ENCODE measurements around the gene SULT1A2.

Gene SULT1A2

GRCh38 chr16:28562199-28562598 lies 34.7 kb downstream of the SULT1A2 start:
- no peaks in the 10 kb centered on the region for H3K79me2 ChIP-seq (ENCODE audit: insufficient read depth, low read length)
- H3K9me3 ChIP-seq (ENCODE audit: low read length) = peaks cover 2% of the 10 kb centered on the region; the same call in 1 of the 2 replicates
- H3F3A ChIP-seq (ENCODE audit: insufficient read depth, low read length) = no peaks in the 10 kb centered on the region
- H3K4me1 ChIP-seq (ENCODE audit: insufficient read depth, low read length, severe bottlenecking) = no peaks in the 10 kb centered on the region
- H3K4me3 ChIP-seq (ENCODE audit: low read depth, low read length, poor library complexity, severe bottlenecking) = no peak overlapping the region
- no peak overlapping the region for H3K4me2 ChIP-seq (ENCODE audit: low read length)
- no peaks in the 10 kb centered on the region for H3K9me2 ChIP-seq (ENCODE audit: low read depth, low read length)
- TF ChIP-seq CTCF (IDR thresholded peaks at IDR 0.05; ENCODE audit: low read length) = no peak
- TF ChIP-seq EZH2 (IDR thresholded peaks at IDR 0.05; ENCODE audit: borderline replicate concordance, low read length) = no peak
- peaks cover 22% of the 10 kb centered on the region for H3K36me3 ChIP-seq (ENCODE audit: insufficient read depth, low read length)
- no peak overlapping the region for H2AFZ ChIP-seq (ENCODE audit: low read length)
- H3K9ac ChIP-seq (ENCODE audit: low read length) = no peak overlapping the region
- no peaks in the 10 kb centered on the region for H3K27me3 ChIP-seq (ENCODE audit: insufficient read depth, low read length)
- no peaks in the 10 kb centered on the region for H4K20me1 ChIP-seq (ENCODE audit: insufficient read depth, low read length)
- no peak overlapping the region for H3K27ac ChIP-seq (ENCODE audit: low read depth, low read length, poor library complexity, severe bottlenecking)

- no peaks in the 10 kb centered on the region for H3F3A ChIP-seq (ENCODE audit: insufficient read depth, low read length)
- peaks cover 21% of the 10 kb centered on the region for H3K36me3 ChIP-seq (ENCODE audit: insufficient read depth, low read length)
- H3K9me3 ChIP-seq (ENCODE audit: low read length) = no peaks in the 10 kb centered on the region
- no peak overlapping the region for H3K4me2 ChIP-seq (ENCODE audit: low read length)
- H3K4me3 ChIP-seq (ENCODE audit: low read depth, low read length, poor library complexity, severe bottlenecking) = no peak overlapping the region
- H3K79me2 ChIP-seq (ENCODE audit: insufficient read depth, low read length) = no peaks in the 10 kb centered on the region
- H4K20me1 ChIP-seq (ENCODE audit: insufficient read depth, low read length) = no peaks in the 10 kb centered on the region
- TF ChIP-seq CTCF (IDR thresholded peaks at IDR 0.05; ENCODE audit: low read length) = no peak
- no peak for TF ChIP-seq EZH2 (IDR thresholded peaks at IDR 0.05; ENCODE audit: borderline replicate concordance, low read length)
- no peak overlapping the region for H3K27ac ChIP-seq (ENCODE audit: low read depth, low read length, poor library complexity, severe bottlenecking)
- no peaks in the 10 kb centered on the region for H3K27me3 ChIP-seq (ENCODE audit: insufficient read depth, low read length)
- no peaks in the 10 kb centered on the region for H3K9me2 ChIP-seq (ENCODE audit: low read depth, low read length)
- no peaks in the 10 kb centered on the region for H3K4me1 ChIP-seq (ENCODE audit: insufficient read depth, low read length, severe bottlenecking)
- H3K9ac ChIP-seq (ENCODE audit: low read length) = no peak overlapping the region
- H2AFZ ChIP-seq (ENCODE audit: low read length) = no peak overlapping the region
Observed at GRCh38 chr16:28561557-28562187, 35.2 kb downstream of the SULT1A2 start.

- Histone ChIP-seq H3K79me2 (ENCODE audit: insufficient read depth, low read length) (no peaks in the 10 kb centered on the region), H3K27me3 (ENCODE audit: insufficient read depth, low read length) (no peaks in the 10 kb centered on the region), H3K9me2 (ENCODE audit: low read depth, low read length) (no peaks in the 10 kb centered on the region), H3K9ac (ENCODE audit: low read length) (no peak overlapping the region), H3K4me2 (ENCODE audit: low read length) (no peak overlapping the region), H2AFZ (ENCODE audit: low read length) (no peak overlapping the region), H3K4me3 (ENCODE audit: low read depth, low read length, poor library complexity, severe bottlenecking) (no peak overlapping the region), H3K27ac (ENCODE audit: low read depth, low read length, poor library complexity, severe bottlenecking) (no peak overlapping the region), H3F3A (ENCODE audit: insufficient read depth, low read length) (no peaks in the 10 kb centered on the region), H4K20me1 (ENCODE audit: insufficient read depth, low read length) (no peaks in the 10 kb centered on the region), H3K9me3 (ENCODE audit: low read length) (no peaks in the 10 kb centered on the region), H3K36me3 (ENCODE audit: insufficient read depth, low read length) (peaks cover 17% of the 10 kb centered on the region), H3K4me1 (ENCODE audit: insufficient read depth, low read length, severe bottlenecking) (peaks cover 16% of the 10 kb centered on the region)
- TF ChIP-seq CTCF (IDR thresholded peaks at IDR 0.05; ENCODE audit: low read length) (no peak), EZH2 (IDR thresholded peaks at IDR 0.05; ENCODE audit: borderline replicate concordance, low read length) (no peak)
Observed at GRCh38 chr16:28558456-28558855, 38.4 kb downstream of the SULT1A2 start.

Measured in OCI-LY1 (cell line).